HTR-8/SVneo (cell line): ENCODE measurements around the gene PIGU.
"Not testable (repeated sequence)": the region's sequence is repeated elsewhere in the genome, so short reads cannot be mapped to it uniquely, and the experiment has no call there.

Experiments used
- DNase-seq: peaks from one replicate; pipeline ENCODE4 v3.0.0; 2011; ENCODE audit warnings: low spot score, mixed read lengths; ENCODE audit not compliant: insufficient read length
- FAIRE-seq: peaks from 2 replicates; lab custom pipeline; 2011; peaks lifted over from hg19 to GRCh38; lab: Jason Lieb, UNC

Gene PIGU

GRCh38 chr20:34626992-34627391, 49.9 kb downstream of the PIGU start:
- FAIRE-seq, result no peak
- DNase-seq, result no peak

- DNase-seq (no peak), FAIRE-seq (no peak)
Measured at GRCh38 chr20:34624629-34625028, 52.3 kb downstream of the PIGU start.

GRCh38 chr20:34622821-34623451, 54.0 kb downstream of the PIGU start:
- no peak for DNase-seq
- no peak for FAIRE-seq

- no peak for DNase-seq
- no peak for FAIRE-seq
Measured at GRCh38 chr20:34621383-34622367, 55.2 kb downstream of the PIGU start.

GRCh38 chr20:34621036-34621343, 55.9 kb downstream of the PIGU start:
- FAIRE-seq, result no peak

GRCh38 chr20:34618676-34619075, 58.2 kb downstream of the PIGU start:
- DNase-seq (no peak), FAIRE-seq (no peak)

More at GRCh38 chr20:34621036-34621343, 55.9 kb downstream of the PIGU start:
- no peak for DNase-seq

- FAIRE-seq, result not testable (repeated sequence)
Measured at GRCh38 chr20:34616913-34617312, 60.0 kb downstream of the PIGU start.

GRCh38 chr20:34615477-34615876, 61.4 kb downstream of the PIGU start:
- DNase-seq, result no peak
- FAIRE-seq, result no peak

More at GRCh38 chr20:34616913-34617312, 60.0 kb downstream of the PIGU start:
- DNase-seq, result not testable (repeated sequence)

GRCh38 chr20:34611976-34612375, 64.9 kb downstream of the PIGU start:
- FAIRE-seq, DNase-seq: not testable (repeated sequence)

- no peak for FAIRE-seq
- no peak for DNase-seq
Measured at GRCh38 chr20:34607066-34607465, 69.8 kb downstream of the PIGU start.

- DNase-seq (no peak), FAIRE-seq (no peak)
Measured at GRCh38 chr20:34604980-34605788, 71.7 kb downstream of the PIGU start.

- FAIRE-seq, result no peak
- no peak for DNase-seq
Measured at GRCh38 chr20:34600892-34601653, 75.8 kb downstream of the PIGU start.

- FAIRE-seq (no peak), DNase-seq (no peak)
Measured at GRCh38 chr20:34595377-34596184, 81.3 kb downstream of the PIGU start.

GRCh38 chr20:34586488-34587163, 90.3 kb downstream of the PIGU start:
- FAIRE-seq, result no peak
- no peak for DNase-seq

GRCh38 chr20:34585019-34585418, 91.9 kb downstream of the PIGU start:
- DNase-seq, result no peak
- FAIRE-seq, result no peak

GRCh38 chr20:34583544-34583943, 93.3 kb downstream of the PIGU start:
- DNase-seq (no peak), FAIRE-seq (no peak)

GRCh38 chr20:34582911-34583310, 94.0 kb downstream of the PIGU start:
- FAIRE-seq, result peak; percentile 23
- no peak for DNase-seq

GRCh38 chr20:34582221-34582620, 94.7 kb downstream of the PIGU start:
- no peak for FAIRE-seq

More at GRCh38 chr20:34582221-34582620, 94.7 kb downstream of the PIGU start:
- no peak for DNase-seq
